Heart left ventricle (tissue), 16 donors: ENCODE results near the gene NFIB. TPM values are rescaled to one million over a fixed set of nuclear protein-coding genes. Genes with fewer than 3 reads are reported as not detected.

ENCODE experiments used
- ATAC-seq, 4 donors: fragments of 200-7000 bp; cut with Tn5 transposase; one replicate each; pipeline ENCODE4 v1.9.1; 2020 to 2022; ENCODE audit warnings: moderate library complexity in 4 of 4, mild to moderate bottlenecking in 3 of 4, moderate number of reproducible peaks in 1 of 4
- DNase-seq, 5 donors: peaks; one replicate each; pipeline ENCODE4 v3.0.0-alpha.2; 2020
- H3K27ac ChIP-seq, 12 donors: fragments of 200-600 bp; sonication (generic) in 4 of 12; one replicate each; pipeline versions ENCODE4 v1.5.0 to v1.8.0; 2016 to 2022; ENCODE audit warnings: mild to moderate bottlenecking in 2 of 12
- H3K27me3 ChIP-seq, 9 donors: fragments of 200-600 bp; sonication (generic) in 2 of 9; one replicate each; pipeline versions ENCODE4 v1.5.1 to v1.8.0; 2016 to 2022; ENCODE audit warnings: mild to moderate bottlenecking in 3 of 9
- H3K36me3 ChIP-seq, 9 donors: fragments of 200-600 bp; sonication (generic) in 2 of 9; one replicate each; pipeline versions ENCODE4 v1.5.0 to v1.8.0; 2018 to 2022; ENCODE audit warnings: mild to moderate bottlenecking in 2 of 9
- H3K4me1 ChIP-seq, 12 donors: fragments of 200-600 bp; sonication (generic) in 4 of 12; one replicate each; pipeline versions ENCODE4 v1.5.0 to v1.8.0; 2016 to 2022; ENCODE audit warnings: mild to moderate bottlenecking in 3 of 12
- H3K4me3 ChIP-seq, 12 donors: fragments of 200-600 bp; sonication (generic) in 4 of 12; one replicate each; pipeline versions ENCODE4 v1.5.0 to v1.8.0; 2017 to 2022; ENCODE audit warnings: mild to moderate bottlenecking in 9 of 12, moderate library complexity in 4 of 12
- H3K9me3 ChIP-seq, 12 donors: fragments of 200-600 bp; sonication (generic) in 4 of 12; one replicate each; pipeline versions ENCODE4 v1.5.0 to v1.8.0; 2016 to 2022; ENCODE audit warnings: mild to moderate bottlenecking in 1 of 12
- POLR2A ChIP-seq, 2 donors: fragments of 450-650 bp; IDR thresholded peaks; one replicate each; pipeline ENCODE4 v1.6.1; 2017; ENCODE audit warnings: antibody characterized with exemption in 2 of 2, mild to moderate bottlenecking in 2 of 2, moderate library complexity in 2 of 2
- WGBS, 4 donors: extraction: QIAGEN DNeasy Blood & Tissue Kit in 2 of 4; methylation state at CpG; one replicate each; pipeline versions ENCODE4 v1.1.5 to v1.1.7; 2013 to 2018; 5-methylcytosine and 5-hydroxymethylcytosine counted together
- intact Hi-C, 10 donors: fragments of 100-400 bp; cut with DNase I; formaldehyde crosslinking; loops; one replicate each; pipeline versions ENCODE4 v1.11.1 to v1.14.2; 2022
- polyA plus RNA-seq, 2 donors: library from polyadenylated mRNA; stranded (reverse); fragments of 200-250 nt; gene quantifications; one replicate each; pipeline ENCODE4 v1.2.3, GENCODE V29; 2013
- total RNA-seq, 9 donors: library from RNA; depleted of rRNA in 2 of 9; stranded (reverse); fragments of >200 nt in 2 of 9; fragmentation: NEBNext Ultra II Directional in 3 of 9; extraction: Animal tissue kit (Norgen Biotek cat#: 25700) in 3 of 9; gene quantifications; one replicate each; pipeline versions ENCODE4 v1.1.0 to v1.2.4, GENCODE V29; 2016 to 2023
- TF ChIP-seq, protein P1 (sequence below), 12 donors: fragments of 200-600 bp; sonication (generic) in 4 of 12; IDR thresholded peaks; one replicate each; pipeline versions ENCODE4 v1.5.0 to v1.8.0; 2018 to 2022; ENCODE audit warnings: antibody characterized with exemption in 12 of 12, mild to moderate bottlenecking in 5 of 12
- donor health status: ischemic (EF 13 %, LVEDD 7.1; RV severe dilation, severe dysfunction).
- donor health status: healthy with polysubstance abuse.
- donor health status: DM: no; HTN: yes; CAD: no.
- donor health status: DM: no; HTN: no; CAD: no.
- donor health status: ischemic (EF 25% LVEDD 6.9; RV normal size, moderate dysfunction).
- donor health status: ischemic (EF 25% LVEDD 5.7; RV mildly dilated, moderate dysfunction).
- donor health status: healthy.
- donor health status: DM: yes; HTN: yes; CAD: no.
- donor health status: ischemic (EF 35%, LVEDD 5.7; RV mildly dilated, moderate dysfunction).
- donor health status: nonischemic (EF 11% LVEDD 7.7; RV severe dilation, severe dysfunction).
- donor health status: DM: yes; HTN: yes; CAD: no.
- donor health status: PGD.
- donor health status: ischemic (EF 29% LVEDD 5.4; RV normal size, mild dysfunction).
- donor health status: nonischemic (EF 23%, LVEDD 6.1; RV moderate dilation, normal function).

The NFIB gene
- total and polyA plus RNA-seq, 11 donors, result 24.5 to 148 (median 98.2) TPM

- H3K4me3 ChIP-seq, result peak overlapping the region in 7 of 12 donors; percentile 13 to 38 (median 25)
- ATAC-seq, result no peak
Observed at GRCh38 chr9:14352503-14352902, 38.6 kb upstream of the NFIB start.

GRCh38 chr9:14351221-14351836 lies 37.4 kb upstream of the NFIB start:
- Histone ChIP-seq H3K4me1 (peaks cover 4 to 63% (median 32%) of the 10 kb centered on the region in 12 donors), H3K27me3 (peaks cover 0 to 34% (median 0%) of the 10 kb centered on the region in 9 donors), H3K4me3 (peak overlapping the region in 8 of 12 donors; percentile 54 to 72 (median 63)), H3K27ac (peak overlapping the region; percentile 76 to 94 (median 87)), H3K36me3 (no peaks in the 10 kb centered on the region), H3K9me3 (no peaks in the 10 kb centered on the region)
- peak in 4 of 5 donors; percentile 48 to 86 (median 72) for DNase-seq
- peak; percentile 18 to 85 (median 64) for ATAC-seq
- WGBS, 4 donors, result 49 to 64% (median 53%) methylated on average over 5 of the region's 5 CpGs
- intact Hi-C loops, result loop anchor here (5.0 to 10.0 kb wide), 16 partner anchors 34 to 999 kb away; no protein-coding TSS in a partner anchor
- TF ChIP-seq POLR2A (IDR thresholded peaks at IDR 0.05), result no peak
- TF ChIP-seq, protein P1, sequence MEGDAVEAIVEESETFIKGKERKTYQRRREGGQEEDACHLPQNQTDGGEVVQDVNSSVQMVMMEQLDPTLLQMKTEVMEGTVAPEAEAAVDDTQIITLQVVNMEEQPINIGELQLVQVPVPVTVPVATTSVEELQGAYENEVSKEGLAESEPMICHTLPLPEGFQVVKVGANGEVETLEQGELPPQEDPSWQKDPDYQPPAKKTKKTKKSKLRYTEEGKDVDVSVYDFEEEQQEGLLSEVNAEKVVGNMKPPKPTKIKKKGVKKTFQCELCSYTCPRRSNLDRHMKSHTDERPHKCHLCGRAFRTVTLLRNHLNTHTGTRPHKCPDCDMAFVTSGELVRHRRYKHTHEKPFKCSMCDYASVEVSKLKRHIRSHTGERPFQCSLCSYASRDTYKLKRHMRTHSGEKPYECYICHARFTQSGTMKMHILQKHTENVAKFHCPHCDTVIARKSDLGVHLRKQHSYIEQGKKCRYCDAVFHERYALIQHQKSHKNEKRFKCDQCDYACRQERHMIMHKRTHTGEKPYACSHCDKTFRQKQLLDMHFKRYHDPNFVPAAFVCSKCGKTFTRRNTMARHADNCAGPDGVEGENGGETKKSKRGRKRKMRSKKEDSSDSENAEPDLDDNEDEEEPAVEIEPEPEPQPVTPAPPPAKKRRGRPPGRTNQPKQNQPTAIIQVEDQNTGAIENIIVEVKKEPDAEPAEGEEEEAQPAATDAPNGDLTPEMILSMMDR (IDR thresholded peaks at IDR 0.05), result no peak

More at GRCh38 chr9:14352503-14352902, 38.6 kb upstream of the NFIB start:
- peak overlapping the region; percentile 61 to 94 (median 87) for H3K27ac ChIP-seq
- peaks cover 0 to 22% (median 0%) of the 10 kb centered on the region in 9 donors for H3K27me3 ChIP-seq
- intact Hi-C loops, result loop anchor here (2.0 to 10.0 kb wide), 18 partner anchors 35 to 1000 kb away; no protein-coding TSS in a partner anchor
- peaks cover 4 to 74% (median 38%) of the 10 kb centered on the region in 12 donors for H3K4me1 ChIP-seq
- DNase-seq, result no peak
- TF ChIP-seq POLR2A (IDR thresholded peaks at IDR 0.05), result no peak
- TF ChIP-seq, protein P1 (IDR thresholded peaks at IDR 0.05), result no peak
- no peaks in the 10 kb centered on the region for H3K9me3 ChIP-seq
- H3K36me3 ChIP-seq, result peaks cover 0 to 4% (median 0%) of the 10 kb centered on the region in 9 donors
- WGBS, 4 donors, result 62 to 72% (median 66%) methylated on average over 4 of the region's 4 CpGs

GRCh38 chr9:14350754-14351153 lies 36.8 kb upstream of the NFIB start:
- 25 to 46% (median 34%) methylated on average over 11 of the region's 11 CpGs for WGBS, 4 donors
- Histone ChIP-seq H3K4me3 (peak overlapping the region in 10 of 12 donors; percentile 1 to 72 (median 60)), H3K4me1 (peaks cover 4 to 62% (median 32%) of the 10 kb centered on the region in 12 donors)

GRCh38 chr9:14350349-14350728 lies 36.4 kb upstream of the NFIB start:
- ATAC-seq, result no peak
- DNase-seq, result no peak
- no peak for TF ChIP-seq POLR2A (IDR thresholded peaks at IDR 0.05)
- TF ChIP-seq, protein P1 (IDR thresholded peaks at IDR 0.05), result no peak
- Histone ChIP-seq H3K27ac (peak overlapping the region; percentile 76 to 94 (median 87)), H3K9me3 (no peaks in the 10 kb centered on the region), H3K4me1 (peaks cover 4 to 66% (median 32%) of the 10 kb centered on the region in 12 donors), H3K36me3 (no peaks in the 10 kb centered on the region), H3K4me3 (peak overlapping the region in 11 of 12 donors; percentile 1 to 72 (median 59)), H3K27me3 (peaks cover 0 to 42% (median 0%) of the 10 kb centered on the region in 9 donors)
- WGBS, 4 donors, result 51 to 70% (median 62%) methylated on average over 10 of the region's 10 CpGs
- intact Hi-C loops, result loop anchor here (5.0 to 10.0 kb wide), 16 partner anchors 33 to 998 kb away; no protein-coding TSS in a partner anchor

More at GRCh38 chr9:14350754-14351153, 36.8 kb upstream of the NFIB start:
- Histone ChIP-seq H3K27ac (peak overlapping the region; percentile 76 to 94 (median 87)), H3K9me3 (no peaks in the 10 kb centered on the region), H3K27me3 (peaks cover 0 to 38% (median 0%) of the 10 kb centered on the region in 9 donors), H3K36me3 (no peaks in the 10 kb centered on the region)
- ATAC-seq (no peak), DNase-seq (peak in 2 of 5 donors; percentile 47 to 55)
- TF ChIP-seq POLR2A (IDR thresholded peaks at IDR 0.05), result no peak
- intact Hi-C loops, result loop anchor here (5.0 to 10.0 kb wide), 16 partner anchors 33 to 998 kb away; no protein-coding TSS in a partner anchor
